PFSK-1 (cell line): ENCODE measurements around the gene AUTS2.

Experiments
- FOXP2 ChIP-seq: optimal IDR thresholded peaks from 2 replicates; pipeline ENCODE3; 2011; ENCODE audit warnings: borderline replicate concordance, control low read depth, inconsistent platforms; ENCODE audit not compliant: insufficient read depth; ENCODE audit errors: extremely low read length, extremely low read depth
- POLR2AphosphoS5 ChIP-seq: IDR thresholded peaks from 2 replicates; pipeline ENCODE4 v1.6.1; 2012; ENCODE audit warnings: low read depth, mild to moderate bottlenecking, control low read depth, low read length, moderate library complexity
- REST ChIP-seq, 2 experiments: IDR thresholded peaks; 2 replicates each; pipeline versions ENCODE4 v1.6.1 to v1.8.0; 2011 to 2012; ENCODE audit warnings: low read depth in 2 of 2, low read length in 2 of 2, control low read depth in 1 of 2, inconsistent platforms in 1 of 2, mild to moderate bottlenecking in 1 of 2, moderate library complexity in 1 of 2; ENCODE audit not compliant: insufficient read depth in 1 of 2
- SIN3A ChIP-seq: IDR thresholded peaks from 2 replicates; pipeline ENCODE4 v1.6.1; 2012; ENCODE audit warnings: mild to moderate bottlenecking, low read length, moderate library complexity, borderline replicate concordance; ENCODE audit not compliant: insufficient read depth
- TAF1 ChIP-seq: IDR thresholded peaks from 2 replicates; pipeline ENCODE4 v1.6.1; 2012; ENCODE audit warnings: low read length, control low read depth, borderline replicate concordance; ENCODE audit not compliant: insufficient read depth

Gene AUTS2

GRCh38 chr7:69907720-69908119 lies 309.4 kb downstream of the AUTS2 start:
- no peak for TF ChIP-seq FOXP2
- TF ChIP-seq POLR2AphosphoS5, result no peak
- TF ChIP-seq TAF1, result no peak
- TF ChIP-seq SIN3A, result no peak
- no peak for TF ChIP-seq REST (IDR thresholded peaks at IDR 0.05; ENCODE audit: insufficient read depth in 1 of 2, low read depth in 2 of 2, low read length in 2 of 2)

GRCh38 chr7:69908454-69908853 lies 310.2 kb downstream of the AUTS2 start:
- TF ChIP-seq SIN3A (no peak), REST (IDR thresholded peaks at IDR 0.05; ENCODE audit: insufficient read depth in 1 of 2, low read depth in 2 of 2, low read length in 2 of 2) (no peak), FOXP2 (no peak), TAF1 (no peak), POLR2AphosphoS5 (no peak)

DNA sequence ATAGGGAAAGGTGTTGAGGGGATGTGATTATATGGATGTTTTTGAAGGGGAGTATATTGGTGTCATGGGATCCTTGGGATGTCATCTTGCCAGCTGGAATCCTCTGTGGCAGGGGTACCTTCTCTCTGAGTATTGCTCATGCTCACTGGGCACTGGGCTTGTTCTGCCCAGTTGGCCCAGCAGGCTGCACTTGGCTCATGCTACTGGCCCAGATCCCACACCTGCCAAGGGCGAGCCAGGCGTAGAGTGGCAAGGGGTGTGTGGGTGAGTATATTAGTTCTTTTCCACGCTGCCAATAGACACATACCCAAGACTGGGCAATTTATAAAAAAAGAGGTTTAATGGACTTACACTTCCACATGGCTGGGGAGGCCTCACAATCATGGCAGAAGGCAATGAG lies 311.9 kb downstream of the AUTS2 start:
- TF ChIP-seq POLR2AphosphoS5, result no peak
- TF ChIP-seq REST (IDR thresholded peaks at IDR 0.05; ENCODE audit: insufficient read depth in 1 of 2, low read depth in 2 of 2, low read length in 2 of 2), result no peak
- no peak for TF ChIP-seq FOXP2
- no peak for TF ChIP-seq SIN3A
- TF ChIP-seq TAF1, result no peak

DNA sequence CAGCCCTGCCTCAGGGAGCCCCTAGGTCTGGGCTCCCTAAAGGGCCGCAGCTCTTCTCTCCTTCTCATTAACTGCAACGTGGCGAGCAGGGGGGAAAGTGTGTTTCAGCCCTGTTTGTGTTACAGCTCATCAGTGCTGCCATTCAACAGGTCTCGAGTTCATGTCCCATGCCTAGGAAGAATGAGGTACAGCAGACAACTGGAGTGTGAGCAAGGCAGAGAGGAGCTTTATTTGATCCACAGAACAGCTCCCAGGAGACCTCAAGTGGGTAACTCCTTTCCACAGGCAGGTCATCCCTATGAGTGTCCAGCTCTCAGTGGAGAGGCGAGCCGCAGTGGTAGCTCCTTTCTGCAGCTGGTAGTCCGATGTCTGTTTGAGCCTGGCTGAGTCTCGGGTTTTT lies 313.1 kb downstream of the AUTS2 start:
- no peak for TF ChIP-seq SIN3A
- TF ChIP-seq FOXP2, result no peak
- TF ChIP-seq TAF1, result no peak
- no peak for TF ChIP-seq REST (IDR thresholded peaks at IDR 0.05; ENCODE audit: insufficient read depth in 1 of 2, low read depth in 2 of 2, low read length in 2 of 2)
- no peak for TF ChIP-seq POLR2AphosphoS5

DNA sequence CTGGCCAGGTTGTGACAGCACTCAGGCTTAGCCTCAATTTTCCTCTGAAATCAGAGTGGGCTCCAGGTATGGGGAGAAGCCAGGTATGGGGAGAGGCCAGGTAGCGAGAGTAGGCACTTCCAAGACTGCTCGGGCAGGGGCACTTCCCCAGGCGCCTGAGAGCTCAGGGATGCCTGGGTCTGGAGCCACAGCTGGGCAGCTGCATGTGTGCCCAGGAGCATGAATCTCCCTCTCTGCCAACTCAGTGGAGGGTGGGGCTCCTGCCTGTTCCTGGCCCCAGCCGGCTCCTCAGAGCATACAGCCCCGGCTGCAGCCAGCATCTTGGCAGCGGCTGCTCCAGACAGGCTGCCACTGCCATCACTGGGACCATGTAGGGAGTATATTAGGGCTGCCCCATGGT lies 313.9 kb downstream of the AUTS2 start:
- TF ChIP-seq TAF1 (no peak), SIN3A (no peak), REST (IDR thresholded peaks at IDR 0.05; ENCODE audit: insufficient read depth in 1 of 2, low read depth in 2 of 2, low read length in 2 of 2) (no peak), FOXP2 (no peak), POLR2AphosphoS5 (no peak)
